Measurements from ENCODE around the gene SLC39A5. TPM values are rescaled to one million over a fixed set of nuclear protein-coding genes. Genes with fewer than 3 reads are reported as not detected.

The SLC39A5 gene
- total and polyA plus RNA-seq, 2 of the 13 experiments (the other 11 are each of a cell fraction or from before 2014, with no cell fraction given): 59.7 to 101 TPM

DNA sequence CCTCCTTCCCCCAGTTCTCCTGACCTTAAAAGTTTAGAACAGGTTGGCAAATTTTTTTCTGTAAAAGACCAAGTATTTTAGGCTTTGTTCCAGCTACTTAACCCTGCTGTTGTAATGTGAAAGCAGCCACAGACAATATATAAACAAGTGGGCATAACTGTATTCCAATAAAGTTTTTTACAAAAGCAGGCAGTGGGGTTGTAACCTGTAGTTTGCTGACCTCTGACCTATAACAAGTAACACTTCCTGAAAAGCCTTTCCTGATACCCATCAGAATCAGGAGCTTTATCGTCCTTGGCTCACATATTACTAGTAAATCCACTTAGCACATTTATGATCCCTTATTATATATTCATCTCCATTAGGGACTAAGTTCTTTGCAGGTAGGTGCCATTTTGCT lies 27.5 kb upstream of the SLC39A5 start:
- H3K36me3 ChIP-seq (replicated peaks in 1 of 2; ENCODE audit: control insufficient read depth in 1 of 2, insufficient read depth in 2 of 2, low read length in 2 of 2): peaks cover 10 to 26% of the 10 kb centered on the region in 2 experiments
- H3K9ac ChIP-seq (ENCODE audit: insufficient read depth, low read depth, low read length): no peak overlapping the region
- DNase-seq (ENCODE audit: low spot score) (no peak), ATAC-seq (no peak), FAIRE-seq (no peak)
- BruUV-seq (replicated peaks): no TSS peak
- intact Hi-C loops (cut with micrococcal nuclease; ENCODE audit: unreplicated experiment): no loop called here
- no peaks in the 10 kb centered on the region for H3K27me3 ChIP-seq (ENCODE audit: control insufficient read depth in 1 of 2, insufficient read depth in 2 of 2, low read length in 2 of 2)
- H3K4me1 ChIP-seq (ENCODE audit: insufficient read depth, low read length): no peaks in the 10 kb centered on the region
- H3K79me2 ChIP-seq (ENCODE audit: insufficient read depth, low read length): no peaks in the 10 kb centered on the region
- ChIA-PET CTCF (ENCODE audit: low intra/inter-chr PET ratio, low total read pairs) (no interaction called here), POLR2A (interaction anchor here (1.6 kb wide), 1 partner anchor 19 kb away, joined by 11 read pairs; the partner anchor contains the start of gene RNF41)
- WGBS (ENCODE audit: low lambda C conversion rate): 88% methylated on average over 1 of the region's 1 CpG
- no peak overlapping the region for H3K4me3 ChIP-seq (replicated peaks in 1 of 3; ENCODE audit: insufficient read depth in 1 of 3, low read depth in 2 of 3, low read length in 3 of 3)
- in situ Hi-C loops (cut with HindIII; ENCODE audit: extremely low pct_ligation_motif_present, low pct_unique_long_range_greater_than_20kb): no loop called here
- H3K9me3 ChIP-seq (ENCODE audit: low read length): no peaks in the 10 kb centered on the region
- no peak overlapping the region for H3K4me2 ChIP-seq (ENCODE audit: low read depth, low read length)
- H4K20me1 ChIP-seq (ENCODE audit: insufficient read depth, low read length): no peaks in the 10 kb centered on the region
- H3K27ac ChIP-seq (ENCODE audit: extremely low read length, insufficient read depth, low read length): no peak overlapping the region
- H2AFZ ChIP-seq (ENCODE audit: low read length): no peak overlapping the region
- TF ChIP-seq ZBTB40 (IDR thresholded peaks at IDR 0.05) (peak; percentile 60), ZBTB40 (CRISPR knock-in tag; IDR thresholded peaks at IDR 0.05) (peak; percentile 92), ZNF431 (CRISPR knock-in tag; IDR thresholded peaks at IDR 0.05; ENCODE audit: borderline replicate concordance, low read depth) (no peak), HIC2 (CRISPR knock-in tag; IDR thresholded peaks at IDR 0.05; ENCODE audit: low read depth) (no peak), DZIP1 (CRISPR knock-in tag; IDR thresholded peaks at IDR 0.05) (no peak), GZF1 (CRISPR knock-in tag; IDR thresholded peaks at IDR 0.05) (no peak), ZNF562 (CRISPR knock-in tag; IDR thresholded peaks at IDR 0.05; ENCODE audit: borderline replicate concordance) (no peak), MIER2 (CRISPR knock-in tag; IDR thresholded peaks at IDR 0.05) (no peak), ZNF296 (CRISPR knock-in tag; conservative IDR thresholded peaks at IDR 0.05) (no peak), HHEX (CRISPR knock-in tag; IDR thresholded peaks at IDR 0.05) (no peak)
- TF ChIP-seq, protein P1, sequence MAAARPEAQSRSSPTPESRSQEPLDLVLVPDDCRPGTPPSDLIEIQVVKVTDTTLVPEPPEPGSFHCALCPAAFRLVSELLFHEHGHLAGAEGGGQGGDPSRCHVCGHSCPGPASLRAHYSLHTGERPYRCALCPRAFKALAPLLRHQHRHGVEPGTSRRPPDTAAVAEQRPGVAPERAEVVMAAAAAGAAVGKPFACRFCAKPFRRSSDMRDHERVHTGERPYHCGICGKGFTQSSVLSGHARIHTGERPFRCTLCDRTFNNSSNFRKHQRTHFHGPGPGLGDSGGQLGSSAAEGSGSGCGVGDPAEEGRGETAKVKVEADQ (CRISPR knock-in tag; IDR thresholded peaks at IDR 0.05; ENCODE audit: borderline replicate concordance): no peak

Data from HepG2 (cell line).